SJCRH30 (cell line): ENCODE measurements around the gene MTAP. TPM values are rescaled to one million over a fixed set of nuclear protein-coding genes. Genes with fewer than 3 reads are reported as not detected.

ENCODE experiments used
- DNase-seq, 2 experiments: peaks; one replicate each; pipeline ENCODE4 v3.0.0-alpha.2; 2015 to 2020
- H3K27ac ChIP-seq: fragments of 250-450 bp; sonication (Bioruptor Pico); 2 replicates; pipeline ENCODE4 v1.5.1; 2020; ENCODE audit warnings: mild to moderate bottlenecking, moderate library complexity
- H3K27me3 ChIP-seq: fragments of 250-450 bp; sonication (Bioruptor Pico); 2 replicates; pipeline ENCODE4 v1.5.1; 2020; ENCODE audit warnings: mild to moderate bottlenecking, moderate library complexity
- H3K36me3 ChIP-seq: fragments of 250-450 bp; sonication (Bioruptor Pico); 2 replicates; pipeline ENCODE4 v1.5.1; 2020; ENCODE audit warnings: mild to moderate bottlenecking, moderate library complexity
- H3K4me1 ChIP-seq: fragments of 250-450 bp; sonication (Bioruptor Pico); 2 replicates; pipeline ENCODE4 v1.5.1; 2020; ENCODE audit warnings: mild to moderate bottlenecking, moderate library complexity
- H3K4me3 ChIP-seq: fragments of 250-450 bp; sonication (Bioruptor Pico); 2 replicates; pipeline ENCODE4 v1.5.1; 2020; ENCODE audit warnings: mild to moderate bottlenecking, moderate library complexity
- H3K9me3 ChIP-seq: fragments of 250-450 bp; sonication (Bioruptor Pico); replicated peaks from 2 replicates; pipeline ENCODE4 v1.5.1; 2020; ENCODE audit warnings: mild to moderate bottlenecking, moderate library complexity
- total RNA-seq: library from RNA; depleted of rRNA; stranded (reverse); fragments of >200 nt; shearing (Covaris generic); gene quantifications from 2 replicates; pipeline ENCODE4 v1.2.3, GENCODE V29; 2014; rRNA removed

Gene MTAP
- total RNA-seq, result 50.5 and 53.1 TPM in 2 replicates

DNA sequence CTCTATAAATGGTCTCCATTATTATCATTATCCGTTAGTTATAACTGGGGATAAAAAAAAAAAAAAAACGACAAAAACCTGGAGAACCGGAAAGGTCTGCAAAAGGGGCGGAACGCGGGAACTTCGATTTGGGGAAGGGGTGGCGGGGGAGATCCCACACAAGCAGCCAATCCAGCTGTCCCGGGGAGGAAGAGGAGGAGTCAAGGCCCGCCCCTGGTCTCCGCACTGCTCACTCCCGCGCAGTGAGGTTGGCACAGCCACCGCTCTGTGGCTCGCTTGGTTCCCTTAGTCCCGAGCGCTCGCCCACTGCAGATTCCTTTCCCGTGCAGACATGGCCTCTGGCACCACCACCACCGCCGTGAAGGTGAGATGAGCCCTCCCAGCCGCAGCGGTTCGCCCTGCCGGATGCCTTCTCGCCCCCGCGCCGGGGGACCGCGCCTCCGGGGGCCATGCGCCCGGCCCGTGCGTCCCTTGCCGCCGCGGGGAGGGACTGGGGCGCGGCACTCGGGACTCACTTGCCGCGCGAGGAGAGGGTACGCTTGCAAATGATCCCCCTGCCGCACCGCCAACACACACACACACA, at the start of gene MTAP:
Gene MTAP, plus strand, starts transcription at position 219 of the 583 bp plus-strand sequence. Its CDS starts 113 bp downstream, at position 332.
- peak; percentile 93 for DNase-seq
- Histone ChIP-seq H3K27me3 (no peaks in the 10 kb centered on the region), H3K4me1 (no peaks in the 10 kb centered on the region), H3K27ac (peak within 1 kb of the TSS; percentile 86), H3K9me3 (no peaks in the 10 kb centered on the region), H3K4me3 (peak within 1 kb of the TSS; percentile 98), H3K36me3 (peaks cover 20% of the 10 kb centered on the region; the same call in 1 of the 2 replicates)

DNA sequence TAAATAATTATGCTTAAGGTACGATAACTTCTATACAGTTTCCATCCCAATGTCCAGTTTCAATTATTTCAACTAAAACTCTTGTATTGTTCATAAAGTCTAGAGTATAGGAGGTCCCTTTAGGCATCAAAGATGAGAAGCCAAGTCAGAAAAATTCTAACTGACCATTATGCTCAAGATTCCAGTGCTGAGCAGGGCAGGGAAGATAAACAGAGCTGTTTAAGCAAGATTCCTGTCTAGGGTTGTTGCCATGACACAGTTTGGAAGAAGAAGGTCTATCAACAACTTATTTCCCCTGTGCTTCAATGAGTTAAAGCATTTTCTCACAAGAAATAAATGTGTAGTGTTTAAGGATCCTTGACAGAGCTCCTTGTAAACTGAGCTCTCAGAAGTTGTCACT, 48.9 kb upstream of the MTAP start:
- DNase-seq, result no peak
- H3K27ac ChIP-seq, result no peak overlapping the region
- H3K27me3 ChIP-seq, result no peaks in the 10 kb centered on the region
- no peaks in the 10 kb centered on the region for H3K9me3 ChIP-seq
- H3K4me1 ChIP-seq, result no peaks in the 10 kb centered on the region
- no peak overlapping the region for H3K4me3 ChIP-seq
- H3K36me3 ChIP-seq, result no peaks in the 10 kb centered on the region

DNA sequence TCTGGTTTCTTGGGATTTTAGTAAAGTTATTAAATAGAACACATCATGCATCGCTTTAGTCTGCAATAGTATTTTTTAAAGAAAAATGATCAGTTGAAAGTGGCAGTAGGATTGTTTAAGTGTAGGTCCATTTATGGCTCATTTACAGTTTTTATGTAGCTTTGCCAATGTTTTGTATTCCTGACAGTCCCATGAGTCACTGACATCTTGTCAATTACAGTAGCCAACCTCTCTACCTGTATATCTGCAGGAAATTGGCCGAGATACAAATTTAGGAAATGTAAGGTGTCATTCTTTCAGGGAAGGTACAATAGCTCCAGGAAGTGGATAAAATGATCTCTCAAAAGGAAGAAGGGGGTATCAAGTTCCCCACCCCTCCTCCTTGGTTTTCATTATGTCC, 47.7 kb upstream of the MTAP start:
- H3K27me3 ChIP-seq, result no peaks in the 10 kb centered on the region
- H3K9me3 ChIP-seq, result no peaks in the 10 kb centered on the region
- no peak overlapping the region for H3K27ac ChIP-seq
- DNase-seq, result no peak
- H3K4me3 ChIP-seq, result no peak overlapping the region
- H3K36me3 ChIP-seq, result no peaks in the 10 kb centered on the region
- H3K4me1 ChIP-seq, result no peaks in the 10 kb centered on the region

- Histone ChIP-seq H3K9me3 (no peaks in the 10 kb centered on the region), H3K27ac (no peak overlapping the region), H3K27me3 (no peaks in the 10 kb centered on the region), H3K4me1 (no peaks in the 10 kb centered on the region), H3K4me3 (no peak overlapping the region), H3K36me3 (no peaks in the 10 kb centered on the region)
- DNase-seq, result no peak
These were observed 43.9 kb upstream of the MTAP start for GRCh38 chr9:21758540-21758939.

GRCh38 chr9:21761309-21761901, 41.0 kb upstream of the MTAP start:
- H3K27me3 ChIP-seq, result 0 out of 2 replicates have a peak, but pooled peaks cover 4% of the 10 kb centered on the region
- H3K36me3 ChIP-seq, result no peaks in the 10 kb centered on the region
- H3K9me3 ChIP-seq, result no peaks in the 10 kb centered on the region
- no peak overlapping the region for H3K4me3 ChIP-seq
- DNase-seq, result no peak
- no peak overlapping the region for H3K27ac ChIP-seq
- peaks cover 4% of the 10 kb centered on the region for H3K4me1 ChIP-seq

DNA sequence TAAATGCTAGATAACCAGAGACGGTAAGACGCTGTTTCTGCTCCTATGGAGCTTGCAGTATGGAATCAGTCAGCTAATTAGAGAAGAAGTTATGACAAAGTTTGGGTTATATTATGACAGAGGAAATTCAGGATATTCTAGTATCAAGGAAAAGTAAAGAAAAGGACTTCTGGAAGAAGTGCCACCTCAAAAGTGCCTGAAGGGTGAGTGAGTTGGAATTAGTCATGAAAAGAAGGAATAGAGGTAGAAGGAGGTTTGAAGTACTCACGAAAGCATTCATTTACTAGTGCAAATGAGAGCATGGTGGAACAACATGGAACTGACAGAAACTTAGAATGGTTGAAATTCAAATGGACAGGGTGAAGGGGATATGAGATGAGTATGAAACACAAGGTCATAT, 40.4 kb upstream of the MTAP start:
- H3K36me3 ChIP-seq, result no peaks in the 10 kb centered on the region
- H3K27me3 ChIP-seq, result 0 out of 2 replicates have a peak, but pooled peaks cover 4% of the 10 kb centered on the region
- no peaks in the 10 kb centered on the region for H3K9me3 ChIP-seq
- no peak overlapping the region for H3K4me3 ChIP-seq
- H3K27ac ChIP-seq, result no peak overlapping the region
- H3K4me1 ChIP-seq, result peaks cover 4% of the 10 kb centered on the region
- DNase-seq, result no peak

DNA sequence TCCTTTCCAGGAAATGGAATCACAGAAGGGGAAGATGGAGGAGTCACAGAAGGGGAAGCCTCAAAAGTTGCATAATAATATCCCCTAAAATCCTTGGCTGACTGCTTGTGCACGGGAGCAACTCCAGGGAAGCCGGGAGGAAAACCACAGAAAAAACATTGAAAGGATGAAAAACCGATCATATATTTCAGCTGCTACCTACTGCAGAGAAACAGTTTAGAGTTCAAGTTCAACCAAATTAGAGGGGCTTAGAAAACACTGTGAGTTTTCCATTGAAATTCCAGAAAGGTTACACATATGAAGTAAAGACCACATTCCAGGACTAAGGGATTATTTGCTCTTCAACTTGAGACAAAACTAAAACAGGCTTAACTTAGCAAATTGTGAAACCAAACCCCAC, 37.6 kb upstream of the MTAP start:
- no peak overlapping the region for H3K27ac ChIP-seq
- no peaks in the 10 kb centered on the region for H3K36me3 ChIP-seq
- H3K4me1 ChIP-seq, result peaks cover 4% of the 10 kb centered on the region
- H3K9me3 ChIP-seq, result no peaks in the 10 kb centered on the region
- 0 out of 2 replicates have a peak, but pooled peaks cover 4% of the 10 kb centered on the region for H3K27me3 ChIP-seq
- H3K4me3 ChIP-seq, result no peak overlapping the region
- DNase-seq, result no peak

GRCh38 chr9:21766096-21766495, 36.3 kb upstream of the MTAP start:
- H3K9me3 ChIP-seq, result no peaks in the 10 kb centered on the region
- H3K4me1 ChIP-seq, result peaks cover 4% of the 10 kb centered on the region
- no peak for DNase-seq
- no peak overlapping the region for H3K4me3 ChIP-seq
- H3K27me3 ChIP-seq, result 0 out of 2 replicates have a peak, but pooled peaks cover 4% of the 10 kb centered on the region
- H3K27ac ChIP-seq, result no peak overlapping the region
- no peaks in the 10 kb centered on the region for H3K36me3 ChIP-seq

GRCh38 chr9:21770871-21771560, 31.4 kb upstream of the MTAP start:
- Histone ChIP-seq H3K9me3 (no peaks in the 10 kb centered on the region), H3K36me3 (no peaks in the 10 kb centered on the region), H3K4me1 (no peaks in the 10 kb centered on the region), H3K4me3 (no peak overlapping the region), H3K27me3 (no peaks in the 10 kb centered on the region), H3K27ac (no peak overlapping the region)
- DNase-seq, result no peak

DNA sequence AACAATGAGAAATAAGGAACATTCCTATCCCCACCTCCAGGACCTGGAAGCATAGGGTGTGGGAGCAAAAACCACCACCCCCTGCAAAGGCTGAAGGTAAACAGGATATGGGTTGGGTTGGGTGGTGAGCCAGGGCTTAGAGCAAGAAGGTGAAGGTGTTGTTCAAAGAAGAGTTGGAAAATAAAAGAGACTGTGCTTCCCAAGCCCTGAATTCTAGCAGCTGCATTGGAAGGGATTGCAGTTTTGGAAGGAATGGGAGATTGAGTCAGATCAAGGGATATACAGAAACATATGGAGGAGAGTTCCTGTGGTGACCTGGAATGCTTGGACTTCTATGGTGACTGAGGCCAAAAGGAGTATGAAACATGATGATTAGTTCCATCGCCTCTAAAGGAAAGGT, 24.7 kb upstream of the MTAP start:
- no peak overlapping the region for H3K27ac ChIP-seq
- H3K4me1 ChIP-seq, result peaks cover 8% of the 10 kb centered on the region; the same call in 1 of the 2 replicates
- no peaks in the 10 kb centered on the region for H3K36me3 ChIP-seq
- peak in 1 of 2 experiments; percentile 18 for DNase-seq
- H3K9me3 ChIP-seq, result no peaks in the 10 kb centered on the region
- no peaks in the 10 kb centered on the region; the same call in 1 of the 2 replicates for H3K27me3 ChIP-seq
- H3K4me3 ChIP-seq, result no peak overlapping the region

GRCh38 chr9:21778304-21778703, 24.1 kb upstream of the MTAP start:
- no peak for DNase-seq
- Histone ChIP-seq H3K27ac (no peak overlapping the region), H3K27me3 (no peaks in the 10 kb centered on the region; the same call in 1 of the 2 replicates), H3K4me3 (no peak overlapping the region), H3K4me1 (peaks cover 8% of the 10 kb centered on the region; the same call in 1 of the 2 replicates), H3K36me3 (no peaks in the 10 kb centered on the region), H3K9me3 (no peaks in the 10 kb centered on the region)

- H3K4me1 ChIP-seq, result peaks cover 8% of the 10 kb centered on the region; the same call in 1 of the 2 replicates
- no peak for DNase-seq
- no peaks in the 10 kb centered on the region for H3K9me3 ChIP-seq
- H3K27ac ChIP-seq, result no peak overlapping the region
- no peaks in the 10 kb centered on the region; the same call in 1 of the 2 replicates for H3K27me3 ChIP-seq
- H3K4me3 ChIP-seq, result no peak overlapping the region
- no peaks in the 10 kb centered on the region for H3K36me3 ChIP-seq
These were observed 23.0 kb upstream of the MTAP start for GRCh38 chr9:21779397-21779796.

- H3K9me3 ChIP-seq, result no peaks in the 10 kb centered on the region
- H3K27me3 ChIP-seq, result peaks cover 3% of the 10 kb centered on the region; the same call in 1 of the 2 replicates
- H3K27ac ChIP-seq, result no peak overlapping the region
- H3K36me3 ChIP-seq, result no peaks in the 10 kb centered on the region
- peaks cover 8% of the 10 kb centered on the region; the same call in 1 of the 2 replicates for H3K4me1 ChIP-seq
- no peak for DNase-seq
- H3K4me3 ChIP-seq, result no peak overlapping the region
These were observed 20.8 kb upstream of the MTAP start for GRCh38 chr9:21781656-21782055.

- Histone ChIP-seq H3K27me3 (peaks cover 3% of the 10 kb centered on the region; the same call in 1 of the 2 replicates), H3K4me1 (peaks cover 8% of the 10 kb centered on the region; the same call in 1 of the 2 replicates), H3K9me3 (no peaks in the 10 kb centered on the region), H3K36me3 (no peaks in the 10 kb centered on the region), H3K27ac (no peak overlapping the region), H3K4me3 (no peak overlapping the region)
- DNase-seq, result no peak
These were observed 20.2 kb upstream of the MTAP start for GRCh38 chr9:21782205-21782604.

- no peak for DNase-seq
- no peaks in the 10 kb centered on the region for H3K9me3 ChIP-seq
- H3K36me3 ChIP-seq, result no peaks in the 10 kb centered on the region
- H3K4me1 ChIP-seq, result no peaks in the 10 kb centered on the region
- no peak overlapping the region for H3K4me3 ChIP-seq
- peaks cover 3% of the 10 kb centered on the region; the same call in 1 of the 2 replicates for H3K27me3 ChIP-seq
- H3K27ac ChIP-seq, result no peak overlapping the region
These were observed 13.7 kb upstream of the MTAP start for GRCh38 chr9:21788752-21789151.
